HUES6 (cell line): ENCODE measurements around the gene OR1J4.

Source experiments
- H3K27ac ChIP-seq: 2 replicates; pipeline ENCODE4 v1.7.0; 2013; ENCODE audit warnings: low read depth, mild to moderate bottlenecking, low read length, inconsistent platforms
- H3K27me3 ChIP-seq: 2 replicates; pipeline ENCODE4 v1.6.1; 2013; ENCODE audit warnings: low read length; ENCODE audit not compliant: control insufficient read depth, insufficient read depth
- H3K36me3 ChIP-seq: 2 replicates; pipeline ENCODE4 v1.6.1; 2013; ENCODE audit warnings: low read length; ENCODE audit not compliant: control insufficient read depth, insufficient read depth
- H3K4me1 ChIP-seq: 2 replicates; pipeline ENCODE4 v1.6.1; 2013; ENCODE audit warnings: low read length; ENCODE audit not compliant: control insufficient read depth, insufficient read depth
- H3K4me3 ChIP-seq: 2 replicates; pipeline ENCODE4 v1.5.1; 2013; ENCODE audit warnings: low read depth, low read length
- H3K9ac ChIP-seq: one replicate; pipeline ENCODE4 v1.6.1; 2013; ENCODE audit warnings: mild to moderate bottlenecking, low read length
- H3K9me3 ChIP-seq: 2 replicates; pipeline ENCODE4 v1.6.1; 2013; ENCODE audit warnings: low read depth, low read length; ENCODE audit not compliant: control insufficient read depth, insufficient read depth

OR1J4 gene

GRCh38 chr9:122518841-122519240, at the start of gene OR1J4:
Gene OR1J4 (plus strand): TSS chr9:122519141. CDS start chr9:122519141, 0 bp downstream.
- Histone ChIP-seq H3K9ac (no peak within 1 kb of the TSS), H3K27ac (no peak within 1 kb of the TSS), H3K4me1 (no peaks in the 10 kb centered on the region), H3K36me3 (no peaks in the 10 kb centered on the region), H3K4me3 (no peak within 1 kb of the TSS), H3K27me3 (peaks cover 92% of the 10 kb centered on the region), H3K9me3 (peaks cover 4% of the 10 kb centered on the region; the same call in 1 of the 2 replicates)

DNA sequence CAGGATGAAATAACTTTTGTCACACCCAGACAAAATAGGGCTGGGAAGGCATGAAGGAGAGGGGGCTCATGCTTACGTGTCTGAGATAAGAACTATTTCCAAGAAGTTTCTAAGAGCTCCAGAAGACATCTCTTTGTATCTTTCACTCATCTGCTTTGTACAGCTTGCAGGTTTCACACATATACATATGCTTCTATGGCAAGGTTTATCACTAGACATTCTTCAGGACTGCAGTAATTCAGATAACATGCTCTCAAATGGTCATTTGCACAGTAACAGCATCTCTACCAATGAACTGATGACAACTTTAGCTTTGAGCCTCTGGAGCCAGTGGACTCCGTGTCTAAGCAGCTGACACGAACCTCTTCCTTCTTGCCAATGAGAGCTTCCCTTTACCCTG, 44.4 kb upstream of the OR1J4 start:
- Histone ChIP-seq H3K4me3 (no peak overlapping the region), H3K27ac (no peak overlapping the region), H3K9ac (no peak overlapping the region), H3K9me3 (0 out of 2 replicates have a peak, but pooled peaks cover 4% of the 10 kb centered on the region), H3K27me3 (peaks cover 34% of the 10 kb centered on the region; the same call in 1 of the 2 replicates), H3K36me3 (no peaks in the 10 kb centered on the region), H3K4me1 (no peaks in the 10 kb centered on the region)

GRCh38 chr9:122475717-122476116, 43.2 kb upstream of the OR1J4 start:
- Histone ChIP-seq H3K36me3 (no peaks in the 10 kb centered on the region), H3K27ac (no peak overlapping the region), H3K4me1 (no peaks in the 10 kb centered on the region), H3K9ac (no peak overlapping the region), H3K9me3 (no peaks in the 10 kb centered on the region), H3K4me3 (no peak overlapping the region), H3K27me3 (peaks cover 35% of the 10 kb centered on the region; the same call in 1 of the 2 replicates)

- no peak overlapping the region for H3K9ac ChIP-seq
- no peaks in the 10 kb centered on the region for H3K4me1 ChIP-seq
- H3K4me3 ChIP-seq, result no peak overlapping the region
- H3K27me3 ChIP-seq, result peaks cover 35% of the 10 kb centered on the region; the same call in 1 of the 2 replicates
- H3K9me3 ChIP-seq, result no peaks in the 10 kb centered on the region
- no peaks in the 10 kb centered on the region for H3K36me3 ChIP-seq
- H3K27ac ChIP-seq, result no peak overlapping the region
These were observed 41.6 kb upstream of the OR1J4 start for GRCh38 chr9:122477346-122477745.

DNA sequence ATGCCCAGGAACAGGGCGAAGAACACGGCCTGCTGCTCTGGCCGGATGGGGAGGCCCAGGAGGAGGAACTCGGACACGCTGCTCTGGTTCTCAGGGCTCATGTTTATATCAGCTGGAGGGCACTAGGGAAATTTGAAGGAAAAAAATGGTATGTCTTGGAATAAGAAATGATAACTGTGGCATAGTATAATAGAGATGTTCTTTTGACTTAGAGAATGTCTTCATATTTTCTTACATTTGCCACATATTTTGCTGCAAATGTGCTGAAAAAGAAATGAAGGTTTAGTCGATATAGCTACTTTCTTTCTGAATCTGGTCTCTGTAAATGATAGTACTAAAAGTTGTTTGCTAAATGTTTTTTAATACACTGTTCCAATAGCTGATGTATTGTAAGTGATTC, 41.1 kb upstream of the OR1J4 start, which contains the start of gene OR1J1:
OR1J1 (minus strand) TSS at position 101 of the 400 bp plus-strand sequence; CDS start at position 101, 0 bp downstream.
- H3K9ac ChIP-seq, result no peak within 1 kb of the TSS
- H3K9me3 ChIP-seq, result no peaks in the 10 kb centered on the region
- no peaks in the 10 kb centered on the region for H3K4me1 ChIP-seq
- peaks cover 34% of the 10 kb centered on the region; the same call in 1 of the 2 replicates for H3K27me3 ChIP-seq
- H3K27ac ChIP-seq, result no peak within 1 kb of the TSS
- H3K4me3 ChIP-seq, result no peak within 1 kb of the TSS
- H3K36me3 ChIP-seq, result no peaks in the 10 kb centered on the region

DNA sequence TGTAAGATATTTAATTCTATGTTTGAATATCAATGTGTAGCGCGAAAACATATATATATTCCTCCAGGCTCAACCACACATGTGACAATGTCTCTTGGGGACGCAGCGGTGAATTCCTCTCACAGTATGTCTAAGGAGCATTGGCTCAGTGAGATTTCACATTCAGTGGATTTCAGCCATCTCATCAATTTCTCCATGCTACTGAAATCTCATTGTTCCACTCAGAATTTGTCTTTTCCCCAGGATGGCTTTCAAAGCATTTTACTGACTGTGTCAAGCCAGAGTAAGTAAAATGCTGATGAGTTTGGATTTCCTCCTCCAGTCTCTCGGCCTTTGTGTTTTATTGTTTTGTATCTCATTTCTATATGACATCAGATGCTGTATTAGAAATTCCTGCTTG, 39.9 kb upstream of the OR1J4 start:
- Histone ChIP-seq H3K4me3 (no peak overlapping the region), H3K4me1 (no peaks in the 10 kb centered on the region), H3K9ac (no peak overlapping the region), H3K27ac (no peak overlapping the region), H3K36me3 (no peaks in the 10 kb centered on the region), H3K9me3 (no peaks in the 10 kb centered on the region), H3K27me3 (peaks cover 24% of the 10 kb centered on the region; the same call in 1 of the 2 replicates)

DNA sequence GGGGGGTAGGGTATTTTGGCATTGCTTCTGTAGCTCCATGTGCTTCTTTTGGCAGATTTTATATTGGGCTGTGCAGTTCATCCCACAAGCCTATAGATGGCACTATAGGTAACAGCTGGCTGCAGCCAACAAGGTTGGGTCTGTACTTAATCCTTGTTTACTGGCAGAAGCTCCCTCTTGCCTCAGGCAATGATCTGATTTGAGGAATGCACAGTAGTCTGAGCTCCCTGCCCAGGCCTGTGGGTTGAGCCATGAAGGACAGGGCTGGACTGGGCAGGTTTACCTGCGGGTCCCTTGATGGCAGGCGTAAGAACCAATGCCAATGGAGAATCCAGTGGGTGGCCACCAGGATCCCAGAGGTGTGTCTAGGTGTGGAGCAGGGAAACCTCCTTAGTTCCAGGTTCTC, 20.1 kb upstream of the OR1J4 start:
- H3K36me3 ChIP-seq, result no peaks in the 10 kb centered on the region
- no peaks in the 10 kb centered on the region; the same call in 1 of the 2 replicates for H3K9me3 ChIP-seq

GRCh38 chr9:122506964-122507363, 12.0 kb upstream of the OR1J4 start:
- H3K4me1 ChIP-seq, result no peaks in the 10 kb centered on the region
- H3K27me3 ChIP-seq, result peaks cover 68% of the 10 kb centered on the region
- no peaks in the 10 kb centered on the region for H3K36me3 ChIP-seq
- no peak overlapping the region for H3K27ac ChIP-seq
- no peak overlapping the region for H3K9ac ChIP-seq
- H3K4me3 ChIP-seq, result no peak overlapping the region
- H3K9me3 ChIP-seq, result no peaks in the 10 kb centered on the region; the same call in 1 of the 2 replicates

More for the DNA sequence above, 20.1 kb upstream of the OR1J4 start:
- no peak overlapping the region for H3K9ac ChIP-seq
- H3K4me1 ChIP-seq, result peaks cover 6% of the 10 kb centered on the region; the same call in 1 of the 2 replicates
- H3K27ac ChIP-seq, result no peak overlapping the region
- H3K4me3 ChIP-seq, result no peak overlapping the region
- H3K27me3 ChIP-seq, result peaks cover 29% of the 10 kb centered on the region; the same call in 1 of the 2 replicates

DNA sequence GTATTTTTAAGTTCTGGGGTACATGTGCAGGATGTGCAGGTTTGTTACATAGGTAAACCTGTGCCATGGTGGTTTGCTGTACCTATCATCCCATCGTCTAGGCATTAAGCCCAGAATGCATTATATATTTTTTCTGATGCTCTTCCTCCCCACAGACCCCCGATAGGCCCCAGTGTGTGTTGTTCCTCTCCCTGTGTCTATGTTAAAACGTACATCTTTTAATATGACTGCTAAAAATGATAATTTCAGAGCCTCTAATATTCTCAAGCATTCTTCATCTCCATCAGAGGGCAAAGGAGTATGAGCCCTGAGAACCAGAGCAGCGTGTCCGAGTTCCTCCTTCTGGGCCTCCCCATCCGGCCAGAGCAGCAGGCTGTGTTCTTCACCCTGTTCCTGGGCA, 8.4 kb upstream of the OR1J4 start, which contains the start of gene OR1J2:
OR1J2 (plus strand) TSS at position 301 of the 400 bp plus-strand sequence; CDS start at position 301, 0 bp downstream.
- Histone ChIP-seq H3K9me3 (no peaks in the 10 kb centered on the region), H3K4me1 (no peaks in the 10 kb centered on the region), H3K27ac (no peak within 1 kb of the TSS), H3K9ac (no peak within 1 kb of the TSS), H3K4me3 (no peak within 1 kb of the TSS), H3K27me3 (peaks cover 87% of the 10 kb centered on the region), H3K36me3 (no peaks in the 10 kb centered on the region)

DNA sequence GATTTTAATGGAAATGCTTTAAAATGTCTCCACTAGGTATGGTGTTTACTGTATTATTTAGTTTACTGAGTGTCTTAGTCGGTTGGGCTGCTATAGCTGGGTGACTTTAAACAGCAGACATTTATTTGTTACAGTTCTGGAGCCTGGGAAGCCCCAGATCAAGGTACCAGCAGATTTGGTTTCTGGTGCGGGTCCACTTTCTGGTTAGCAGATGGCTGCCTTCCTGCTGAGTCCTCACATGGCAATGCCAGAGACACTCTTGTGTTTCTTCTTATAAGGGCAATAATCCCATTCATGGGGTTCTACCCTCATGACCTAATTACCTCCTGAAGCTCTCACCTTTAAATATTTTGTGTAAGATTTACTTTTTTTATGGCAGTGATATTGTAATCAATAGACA, 715 bp upstream of the OR1J4 start:
- no peak overlapping the region for H3K9ac ChIP-seq
- H3K9me3 ChIP-seq, result peaks cover 4% of the 10 kb centered on the region; the same call in 1 of the 2 replicates
- H3K4me3 ChIP-seq, result no peak overlapping the region
- no peak overlapping the region for H3K27ac ChIP-seq
- H3K4me1 ChIP-seq, result no peaks in the 10 kb centered on the region
- H3K27me3 ChIP-seq, result peaks cover 92% of the 10 kb centered on the region
- no peaks in the 10 kb centered on the region for H3K36me3 ChIP-seq

- H3K27me3 ChIP-seq, result peaks cover 92% of the 10 kb centered on the region
- H3K9me3 ChIP-seq, result peaks cover 4% of the 10 kb centered on the region; the same call in 1 of the 2 replicates
- H3K27ac ChIP-seq, result no peak overlapping the region
- H3K4me3 ChIP-seq, result no peak overlapping the region
- H3K9ac ChIP-seq, result no peak overlapping the region
- no peaks in the 10 kb centered on the region for H3K36me3 ChIP-seq
- H3K4me1 ChIP-seq, result no peaks in the 10 kb centered on the region
These were observed 435 bp downstream of the OR1J4 start for GRCh38 chr9:122519376-122519775.
